AG10803 (cell line): Measurements from ENCODE around the gene KRTAP10-8.

ENCODE experiments used
- DNase-seq: peaks from one replicate; pipeline ENCODE4 v3.0.0; 2010; ENCODE audit warnings: low read depth
- H3K4me3 ChIP-seq: 2 replicates; pipeline ENCODE4 v1.5.1; 2011; ENCODE audit warnings: mild to moderate bottlenecking, low read length, control low read depth
- TF ChIP-seq, protein P1 (sequence below): conservative IDR thresholded peaks from 2 replicates; pipeline ENCODE4 v1.5.1; 2011; ENCODE audit warnings: mild to moderate bottlenecking, low read length, control low read depth, inconsistent platforms

Gene KRTAP10-8

GRCh38 chr21:44612029-44612486, at the start of gene KRTAP10-8:
TSS of gene KRTAP10-8 (plus strand) at chr21:44612079. CDS start at chr21:44612101, 22 bp downstream.
- H3K4me3 ChIP-seq: no peak within 1 kb of the TSS
- TF ChIP-seq, protein P1, sequence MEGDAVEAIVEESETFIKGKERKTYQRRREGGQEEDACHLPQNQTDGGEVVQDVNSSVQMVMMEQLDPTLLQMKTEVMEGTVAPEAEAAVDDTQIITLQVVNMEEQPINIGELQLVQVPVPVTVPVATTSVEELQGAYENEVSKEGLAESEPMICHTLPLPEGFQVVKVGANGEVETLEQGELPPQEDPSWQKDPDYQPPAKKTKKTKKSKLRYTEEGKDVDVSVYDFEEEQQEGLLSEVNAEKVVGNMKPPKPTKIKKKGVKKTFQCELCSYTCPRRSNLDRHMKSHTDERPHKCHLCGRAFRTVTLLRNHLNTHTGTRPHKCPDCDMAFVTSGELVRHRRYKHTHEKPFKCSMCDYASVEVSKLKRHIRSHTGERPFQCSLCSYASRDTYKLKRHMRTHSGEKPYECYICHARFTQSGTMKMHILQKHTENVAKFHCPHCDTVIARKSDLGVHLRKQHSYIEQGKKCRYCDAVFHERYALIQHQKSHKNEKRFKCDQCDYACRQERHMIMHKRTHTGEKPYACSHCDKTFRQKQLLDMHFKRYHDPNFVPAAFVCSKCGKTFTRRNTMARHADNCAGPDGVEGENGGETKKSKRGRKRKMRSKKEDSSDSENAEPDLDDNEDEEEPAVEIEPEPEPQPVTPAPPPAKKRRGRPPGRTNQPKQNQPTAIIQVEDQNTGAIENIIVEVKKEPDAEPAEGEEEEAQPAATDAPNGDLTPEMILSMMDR: no peak
- no peak for DNase-seq

GRCh38 chr21:44564099-44564498, 47.8 kb upstream of the KRTAP10-8 start:
- TF ChIP-seq, protein P1: no peak
- no peak overlapping the region for H3K4me3 ChIP-seq
- no peak for DNase-seq

DNA sequence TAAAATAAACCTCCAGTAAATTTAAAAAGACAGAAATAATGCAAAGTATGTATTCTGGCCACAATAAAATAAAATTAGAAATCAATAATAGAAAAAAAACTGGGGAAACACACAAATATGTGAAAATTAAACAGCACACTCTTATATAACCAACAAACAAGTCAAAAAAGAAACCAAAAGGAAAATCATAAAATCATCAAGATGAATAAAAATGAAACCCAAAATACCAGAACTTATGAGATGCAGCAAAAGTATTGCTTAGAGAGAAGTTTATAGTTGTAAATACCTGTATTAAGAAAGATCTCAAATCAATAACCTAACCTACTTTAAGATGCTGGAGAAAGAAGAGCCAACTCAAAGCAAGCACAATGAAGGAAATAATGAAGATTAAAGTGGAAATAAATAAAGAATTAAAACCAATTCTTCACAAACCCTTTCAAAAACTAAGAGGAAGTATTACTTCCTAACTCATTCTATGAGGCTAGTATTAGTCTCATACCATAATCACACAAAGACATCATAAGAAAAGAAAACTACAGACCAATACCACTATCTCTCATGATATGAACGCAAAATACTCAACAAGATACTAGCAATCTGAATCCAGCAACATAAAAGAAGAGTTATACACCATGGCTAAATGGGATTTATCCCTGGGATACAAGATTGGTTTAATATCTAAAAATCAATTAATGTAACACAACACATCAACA, 46.8 kb upstream of the KRTAP10-8 start:
- no peak for DNase-seq
- no peak overlapping the region for H3K4me3 ChIP-seq
- TF ChIP-seq, protein P1: no peak

- DNase-seq: no peak
- no peak overlapping the region for H3K4me3 ChIP-seq
- TF ChIP-seq, protein P1: no peak
These were observed 45.5 kb upstream of the KRTAP10-8 start for GRCh38 chr21:44566403-44566802.

DNA sequence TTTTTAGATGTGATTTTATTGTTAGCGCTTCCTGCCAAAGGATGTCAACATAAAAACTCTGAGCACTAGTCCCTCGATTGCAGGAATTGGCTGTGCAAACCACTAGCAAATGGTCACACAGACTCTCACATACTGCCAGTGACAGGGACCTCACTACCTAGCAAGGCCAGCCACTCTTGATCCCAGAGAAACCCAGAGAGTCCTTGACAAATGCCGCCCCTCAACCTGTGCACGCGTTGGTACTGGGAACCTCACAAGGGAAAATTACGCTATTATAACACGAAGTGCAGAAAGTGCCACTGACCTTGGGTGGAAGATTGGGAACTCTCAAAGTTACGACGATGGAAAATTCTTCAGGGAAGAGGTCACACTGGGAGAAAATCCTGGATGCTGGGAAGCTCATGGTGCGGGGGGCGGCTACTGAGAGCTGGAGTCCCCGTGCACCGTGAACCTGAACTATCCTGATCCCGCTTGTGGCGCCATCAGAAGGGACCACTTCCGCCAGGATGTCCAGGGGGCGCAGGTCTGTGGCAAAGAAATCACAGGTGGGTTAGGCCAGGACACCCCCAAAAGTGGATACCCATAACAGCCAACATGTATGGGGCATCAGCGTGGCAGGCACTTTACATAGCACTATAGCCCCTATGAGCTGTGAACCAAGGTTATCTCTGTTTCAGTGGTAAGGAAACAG, 44.3 kb upstream of the KRTAP10-8 start:
- TF ChIP-seq, protein P1: no peak
- no peak for DNase-seq
- H3K4me3 ChIP-seq: no peak overlapping the region

- DNase-seq: no peak
- TF ChIP-seq, protein P1: no peak
- no peak overlapping the region for H3K4me3 ChIP-seq
These were observed 43.6 kb upstream of the KRTAP10-8 start for GRCh38 chr21:44568261-44568660.
